Right cardiac atrium (tissue), 5 donors: Measurements from ENCODE around the gene STUM. TPM values are rescaled to one million over a fixed set of nuclear protein-coding genes. Genes with fewer than 3 reads are reported as not detected.
A peak's percentile ranks its signal among the peaks of the same experiment; 100 is the strongest.

Experiments
- ATAC-seq, 2 donors: fragments of 200-7000 bp; cut with Tn5 transposase; one replicate each; pipeline versions ENCODE4 v1.8.0 to v1.9.1; 2020; ENCODE audit warnings: moderate library complexity in 2 of 2, mild to moderate bottlenecking in 1 of 2
- DNase-seq, 3 donors: peaks; one replicate each; pipeline ENCODE4 v3.0.0-alpha.2; 2020
- H3K27ac ChIP-seq: one replicate; pipeline ENCODE4 v1.5.1; 2013; ENCODE audit warnings: mild to moderate bottlenecking, low read length, control low read depth, moderate library complexity
- H3K27me3 ChIP-seq: one replicate; pipeline ENCODE4 v1.6.1; 2013; ENCODE audit not compliant: control insufficient read depth, insufficient read depth
- H3K4me1 ChIP-seq: one replicate; pipeline ENCODE4 v1.6.1; 2013; ENCODE audit warnings: low read length; ENCODE audit not compliant: control insufficient read depth, insufficient read depth
- H3K4me3 ChIP-seq: one replicate; pipeline ENCODE4 v1.5.1; 2013; ENCODE audit warnings: low read length, control low read depth
- H3K9me3 ChIP-seq: one replicate; pipeline ENCODE4 v1.6.1; 2013; ENCODE audit warnings: low read length; ENCODE audit not compliant: control insufficient read depth
- WGBS: extraction: QIAGEN DNeasy Blood & Tissue Kit; methylation state at CpG from one replicate; pipeline ENCODE4 v1.1.7; 2013; 5-methylcytosine and 5-hydroxymethylcytosine counted together
- intact Hi-C, 4 donors: fragments of 100-400 bp; cut with DNase I; formaldehyde crosslinking; loops; one replicate each; pipeline versions ENCODE4 v1.11.0 to v1.14.0; 2022 to 2023
- polyA plus RNA-seq: library from polyadenylated mRNA; stranded (reverse); fragments of 200-250 nt; gene quantifications from one replicate; pipeline ENCODE4 v1.2.3, GENCODE V29; 2013
- total RNA-seq, 4 donors: library from RNA; stranded (reverse); fragmentation: NEBNext Ultra II Directional; extraction: Animal tissue kit (Norgen Biotek cat#: 25700); gene quantifications; one replicate each; pipeline ENCODE4 v1.2.1, GENCODE V29; 2021
- donor health status: healthy with polysubstance abuse.
- donor health status: DM: no; HTN: yes; CAD: no.
- donor health status: DM: no; HTN: no; CAD: no.
- donor health status: DM: no; HTN: yes; CAD: no; lungs with severe emphysema.
- donor health status: DM: yes; HTN: yes; CAD: no.

The STUM gene
- total and polyA plus RNA-seq, 5 donors = 0.47 to 1.2 (median 0.71) TPM

- H3K4me1 ChIP-seq = peaks cover 7% of the 10 kb centered on the region
- no peaks in the 10 kb centered on the region for H3K9me3 ChIP-seq
- DNase-seq = peak in 2 of 3 donors; percentile 17 to 44
- H3K4me3 ChIP-seq = no peak overlapping the region
- WGBS = 96% methylated on average over 8 of the region's 8 CpGs
- H3K27ac ChIP-seq = no peak overlapping the region
- H3K27me3 ChIP-seq = no peaks in the 10 kb centered on the region
- intact Hi-C loops = no loop called here
- ATAC-seq = no peak
These were observed 93.9 kb downstream of the STUM start for GRCh38 chr1:226642421-226642820.

DNA sequence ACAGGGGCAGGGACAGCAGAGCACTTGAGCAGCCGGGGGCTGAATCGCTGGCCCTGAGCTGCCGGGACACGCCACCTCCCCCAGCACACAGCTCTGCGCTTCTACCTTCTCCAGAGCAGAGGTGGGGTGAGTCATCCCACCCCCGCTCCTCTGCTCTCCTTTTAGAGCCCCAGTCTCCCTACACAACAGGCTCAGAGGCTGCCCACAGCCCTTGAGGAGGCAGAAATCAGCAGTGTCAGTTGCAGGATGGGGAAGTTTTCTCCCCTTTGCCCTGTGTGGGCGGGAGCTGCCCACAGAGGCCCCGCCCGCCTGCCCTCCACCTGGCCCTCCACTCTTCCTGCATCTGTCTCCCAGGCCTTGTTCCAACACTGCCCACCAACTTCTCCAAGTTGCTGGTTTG lies 94.6 kb downstream of the STUM start:
- no peak overlapping the region for H3K27ac ChIP-seq
- WGBS = 89% methylated on average over 9 of the region's 9 CpGs

GRCh38 chr1:226643611-226644540 lies 95.3 kb downstream of the STUM start:
- no peaks in the 10 kb centered on the region for H3K9me3 ChIP-seq
- H3K4me3 ChIP-seq = no peak overlapping the region
- no peaks in the 10 kb centered on the region for H3K27me3 ChIP-seq
- no peak overlapping the region for H3K27ac ChIP-seq
- WGBS = 78% methylated on average over 18 of the region's 18 CpGs
- peak in 2 of 3 donors; percentile 39 to 42 for DNase-seq
- H3K4me1 ChIP-seq = peaks cover 7% of the 10 kb centered on the region
- ATAC-seq = no peak
- intact Hi-C loops = no loop called here

More for the DNA sequence above, 94.6 kb downstream of the STUM start:
- ATAC-seq (no peak), DNase-seq (peak in 2 of 3 donors; percentile 33 to 51)
- H3K4me1 ChIP-seq = peaks cover 7% of the 10 kb centered on the region
- no peak overlapping the region for H3K4me3 ChIP-seq
- intact Hi-C loops = no loop called here
- H3K9me3 ChIP-seq = no peaks in the 10 kb centered on the region
- no peaks in the 10 kb centered on the region for H3K27me3 ChIP-seq

GRCh38 chr1:226644541-226645176 lies 96.1 kb downstream of the STUM start:
- WGBS = 93% methylated on average over 10 of the region's 10 CpGs
- Histone ChIP-seq H3K9me3 (no peaks in the 10 kb centered on the region), H3K4me1 (peaks cover 7% of the 10 kb centered on the region), H3K4me3 (no peak overlapping the region), H3K27me3 (no peaks in the 10 kb centered on the region), H3K27ac (no peak overlapping the region)
- intact Hi-C loops = no loop called here
- peak in 2 of 3 donors; percentile 30 to 50 for DNase-seq
- no peak for ATAC-seq

DNA sequence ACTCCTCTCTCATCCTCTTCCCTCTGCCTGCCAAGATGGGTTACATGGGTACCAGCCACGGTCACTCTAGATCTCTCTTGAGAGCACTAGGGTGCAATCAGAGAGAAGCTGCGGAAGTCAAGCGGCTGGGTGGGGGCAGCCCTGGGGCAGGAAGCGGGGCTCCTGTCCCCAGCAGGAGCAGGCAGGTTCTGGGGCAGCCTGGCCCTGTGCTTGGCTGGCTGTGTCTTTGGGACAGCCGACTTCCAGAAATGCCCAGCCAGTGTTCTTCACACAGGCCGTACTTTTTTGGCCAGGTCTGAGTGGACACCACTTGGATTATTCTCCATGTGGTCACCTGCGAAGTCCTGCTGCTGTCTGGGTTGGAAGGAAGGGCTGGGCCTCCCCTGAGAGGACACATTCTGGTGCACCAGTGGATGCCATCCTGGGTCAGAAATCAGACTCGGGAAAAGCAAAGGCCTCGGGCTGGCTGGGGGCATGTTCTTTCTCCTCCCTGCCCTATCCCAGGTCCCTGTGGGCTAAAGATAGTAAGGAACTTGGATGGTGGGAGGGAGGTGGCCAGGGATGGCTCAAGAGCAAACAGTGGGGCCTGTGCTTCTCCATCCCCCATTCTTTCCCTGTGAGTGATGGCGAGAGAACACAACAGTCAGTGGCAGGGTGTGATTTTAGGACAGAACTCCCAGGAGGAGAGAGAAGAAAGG lies 96.9 kb downstream of the STUM start:
- WGBS = 76% methylated on average over 10 of the region's 10 CpGs
- no peak for ATAC-seq

GRCh38 chr1:226646026-226646869 lies 97.7 kb downstream of the STUM start:
- no peak overlapping the region for H3K27ac ChIP-seq
- no peaks in the 10 kb centered on the region for H3K9me3 ChIP-seq
- peak in 2 of 3 donors; percentile 22 to 60 for DNase-seq
- H3K4me3 ChIP-seq = no peak overlapping the region
- H3K27me3 ChIP-seq = no peaks in the 10 kb centered on the region
- intact Hi-C loops = no loop called here
- peaks cover 13% of the 10 kb centered on the region for H3K4me1 ChIP-seq
- WGBS = 77% methylated on average over 18 of the region's 18 CpGs
- ATAC-seq = no peak

More for the DNA sequence above, 96.9 kb downstream of the STUM start:
- peak in 2 of 3 donors; percentile 19 to 37 for DNase-seq
- Histone ChIP-seq H3K4me3 (no peak overlapping the region), H3K4me1 (peaks cover 8% of the 10 kb centered on the region), H3K27me3 (no peaks in the 10 kb centered on the region), H3K9me3 (no peaks in the 10 kb centered on the region), H3K27ac (no peak overlapping the region)
- intact Hi-C loops = no loop called here

- ATAC-seq (no peak), DNase-seq (peak in 2 of 3 donors; percentile 32 to 45)
- Histone ChIP-seq H3K9me3 (no peaks in the 10 kb centered on the region), H3K4me3 (no peak overlapping the region), H3K27ac (no peak overlapping the region), H3K4me1 (peaks cover 13% of the 10 kb centered on the region), H3K27me3 (no peaks in the 10 kb centered on the region)
- intact Hi-C loops = no loop called here
- WGBS = 95% methylated on average over 16 of the region's 16 CpGs
These were observed 98.4 kb downstream of the STUM start for GRCh38 chr1:226646870-226647449.

- WGBS = 95% methylated on average over 8 of the region's 8 CpGs
- intact Hi-C loops = no loop called here
- ATAC-seq = no peak
These were observed 99.2 kb downstream of the STUM start for GRCh38 chr1:226647719-226648118.

GRCh38 chr1:226648421-226648820 lies 99.9 kb downstream of the STUM start:
- Histone ChIP-seq H3K4me1 (peaks cover 14% of the 10 kb centered on the region), H3K27ac (no peak overlapping the region), H3K9me3 (no peaks in the 10 kb centered on the region), H3K4me3 (no peak overlapping the region), H3K27me3 (no peaks in the 10 kb centered on the region)
- intact Hi-C loops = no loop called here
- DNase-seq = peak in 1 of 3 donors; percentile 20
- ATAC-seq = no peak
- WGBS = 93% methylated on average over 6 of the region's 6 CpGs

More at GRCh38 chr1:226647719-226648118, 99.2 kb downstream of the STUM start:
- Histone ChIP-seq H3K4me1 (peaks cover 13% of the 10 kb centered on the region), H3K27ac (no peak overlapping the region), H3K27me3 (no peaks in the 10 kb centered on the region), H3K4me3 (no peak overlapping the region), H3K9me3 (no peaks in the 10 kb centered on the region)
- DNase-seq = peak in 2 of 3 donors; percentile 23 to 24

GRCh38 chr1:226649244-226649643 lies 100.7 kb downstream of the STUM start:
- H3K27me3 ChIP-seq = no peaks in the 10 kb centered on the region
- peaks cover 18% of the 10 kb centered on the region for H3K4me1 ChIP-seq
- 97% methylated on average over 8 of the region's 8 CpGs for WGBS
- intact Hi-C loops = no loop called here
- H3K27ac ChIP-seq = no peak overlapping the region
- DNase-seq = peak in 2 of 3 donors; percentile 11 to 22
- no peak for ATAC-seq
- no peak overlapping the region for H3K4me3 ChIP-seq
- no peaks in the 10 kb centered on the region for H3K9me3 ChIP-seq
